ENCODE data around the gene HDAC8.
"Not testable (repeated sequence)": the region's sequence is repeated elsewhere in the genome, so short reads cannot be mapped to it uniquely, and the experiment has no call there.

The HDAC8 gene

GRCh38 chrX:72572248-72573157 is at the start of gene HDAC8:
Gene HDAC8 (minus strand): TSS chrX:72572843. CDS start chrX:72572761, 82 bp downstream.
- DNase-seq (ENCODE audit: low read depth) = peak; percentile 81

DNA sequence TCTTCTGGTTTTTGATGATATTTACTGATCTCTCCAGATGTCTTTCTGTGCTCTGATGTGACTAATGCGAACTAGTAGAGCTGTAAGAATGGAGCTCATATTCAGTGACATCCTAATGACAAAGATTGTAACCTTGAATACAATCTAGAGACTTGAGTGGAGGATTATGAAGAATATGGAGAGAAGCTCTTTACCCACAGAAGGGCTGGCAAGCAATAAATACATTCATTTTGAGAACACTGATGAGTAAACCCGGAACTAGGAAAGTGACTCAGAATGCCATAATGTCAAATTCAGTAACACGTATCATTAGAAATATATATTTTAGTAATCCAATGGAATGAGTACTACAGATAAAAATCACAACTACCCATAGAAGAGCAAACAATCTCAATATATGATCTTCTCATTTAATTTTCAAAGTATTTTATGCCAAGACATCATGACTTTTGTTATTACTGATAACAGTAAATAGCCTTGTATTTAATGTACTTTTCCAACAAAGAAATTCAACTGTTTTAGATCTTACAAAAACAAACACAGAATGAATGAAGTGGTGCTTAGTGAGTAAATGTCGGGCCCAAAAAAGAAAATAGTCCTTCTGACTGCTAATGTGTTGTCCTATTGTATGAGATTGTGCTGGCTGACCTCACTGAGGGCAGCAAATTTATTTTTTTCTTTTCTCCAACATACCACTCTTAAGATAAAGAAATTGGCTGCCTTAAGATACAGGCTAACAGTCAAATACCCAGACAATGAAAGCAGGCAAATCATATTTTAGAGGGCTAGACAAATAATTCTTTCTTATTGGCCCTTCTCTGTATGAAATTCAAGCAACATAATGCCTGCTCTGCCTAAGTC is 49.2 kb upstream of the HDAC8 start:
- peak; percentile 52 for DNase-seq (ENCODE audit: low read depth)

DNA sequence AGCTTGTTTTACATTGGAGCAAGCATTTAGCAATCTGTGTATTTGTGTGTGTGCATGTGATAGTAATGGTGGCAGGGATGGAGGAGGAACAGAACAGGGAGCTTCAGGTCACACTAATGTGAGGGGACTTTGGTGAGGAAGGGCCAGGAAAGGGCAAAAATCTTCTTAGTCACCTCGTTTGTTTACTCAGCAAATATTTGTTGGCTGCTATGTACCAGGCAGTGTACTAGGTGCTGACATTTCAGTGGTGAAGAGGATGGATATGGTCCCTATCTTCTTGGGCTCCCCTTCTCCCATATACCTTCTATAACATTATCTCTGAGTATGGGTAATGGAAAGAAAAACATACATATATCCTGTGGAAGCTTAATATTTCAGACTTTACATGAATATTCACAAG is 48.5 kb upstream of the HDAC8 start:
- DNase-seq (ENCODE audit: low read depth) = peak; percentile 1

DNA sequence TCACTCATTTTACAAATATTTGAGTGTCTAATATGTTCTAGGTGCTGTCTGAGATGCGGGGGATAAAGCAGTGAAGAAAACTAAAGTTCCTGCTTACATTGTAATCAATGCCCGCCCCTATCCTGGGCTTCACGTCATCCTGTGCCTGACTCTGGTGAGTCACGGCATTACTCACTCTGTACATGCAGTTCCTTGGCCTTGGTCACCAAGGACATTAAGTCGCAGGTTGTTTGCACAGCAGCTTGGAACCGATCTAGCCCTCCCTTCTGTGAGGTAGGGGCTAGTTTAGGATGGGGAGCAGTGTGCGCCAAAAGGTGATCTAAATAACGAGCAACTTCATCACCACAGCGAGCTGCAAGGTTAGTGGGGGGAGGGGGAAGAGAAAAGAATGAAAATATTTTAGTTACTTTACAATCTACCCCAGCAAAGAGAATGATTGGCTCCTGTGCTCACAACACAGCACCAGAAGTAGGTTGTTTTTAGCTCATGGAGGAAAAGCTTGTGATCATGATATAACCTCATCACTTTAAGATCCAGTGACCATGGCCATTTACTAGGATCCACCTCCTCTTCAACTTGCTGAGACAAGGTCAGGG is 48.0 kb upstream of the HDAC8 start:
- DNase-seq (ENCODE audit: low read depth) = peak; percentile 79

DNA sequence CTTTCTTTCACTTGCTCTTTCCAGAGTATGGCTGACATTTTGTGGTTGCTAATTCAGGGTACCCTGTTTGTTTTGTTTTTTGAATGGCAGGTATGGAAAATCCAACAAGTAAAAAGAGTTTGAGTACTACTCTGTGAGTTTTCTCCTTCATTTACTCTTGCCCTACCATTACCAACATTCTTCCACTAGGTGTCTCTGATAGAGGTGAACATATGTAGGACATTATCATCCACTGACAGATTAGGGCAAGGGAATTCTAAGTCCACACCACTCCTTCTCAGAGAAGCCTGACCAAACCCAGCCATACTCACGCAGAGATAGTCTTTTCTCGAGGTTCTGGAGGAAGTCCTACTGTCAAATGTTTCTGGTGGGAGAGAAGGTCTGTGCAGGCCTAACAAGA is 36.7 kb upstream of the HDAC8 start:
- peak; percentile 1 for DNase-seq (ENCODE audit: low read depth)

- no peak for DNase-seq (ENCODE audit: low read depth)
These were observed 32.1 kb upstream of the HDAC8 start for GRCh38 chrX:72604705-72605104.

DNA sequence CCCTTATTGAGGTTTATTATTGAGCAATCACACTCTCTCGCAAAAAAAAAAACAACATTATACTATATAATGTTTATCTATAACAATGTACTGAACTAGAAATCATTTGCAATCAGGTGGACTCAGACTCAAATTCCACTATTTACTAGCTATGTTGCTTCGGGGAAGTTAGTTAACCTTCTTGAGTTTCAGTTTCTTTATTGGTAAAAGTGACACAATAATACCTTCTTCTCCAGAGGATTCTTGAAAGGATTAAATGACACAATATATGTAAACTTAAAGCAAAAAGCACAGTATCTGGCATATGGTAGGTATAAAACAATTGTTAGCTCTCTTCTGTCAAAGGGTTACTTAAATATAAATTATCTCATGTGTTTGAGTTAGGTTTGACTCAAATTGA is 31.5 kb upstream of the HDAC8 start:
- DNase-seq (ENCODE audit: low read depth) = no peak

GRCh38 chrX:72591038-72591437 is 18.4 kb upstream of the HDAC8 start:
- DNase-seq (ENCODE audit: low read depth) = not testable (repeated sequence)

- no peak for DNase-seq (ENCODE audit: low read depth)
These were observed 11.5 kb upstream of the HDAC8 start for GRCh38 chrX:72584163-72584562.

- DNase-seq (ENCODE audit: low read depth) = peak; percentile 1
These were observed 3.7 kb upstream of the HDAC8 start for GRCh38 chrX:72576141-72576894.

GRCh38 chrX:72573158-72573511 is 492 bp upstream of the HDAC8 start:
- DNase-seq (ENCODE audit: low read depth) = no peak

- DNase-seq (ENCODE audit: low read depth) = peak; percentile 23
These were observed 2.9 kb downstream of the HDAC8 start for GRCh38 chrX:72569786-72570185.

DNA sequence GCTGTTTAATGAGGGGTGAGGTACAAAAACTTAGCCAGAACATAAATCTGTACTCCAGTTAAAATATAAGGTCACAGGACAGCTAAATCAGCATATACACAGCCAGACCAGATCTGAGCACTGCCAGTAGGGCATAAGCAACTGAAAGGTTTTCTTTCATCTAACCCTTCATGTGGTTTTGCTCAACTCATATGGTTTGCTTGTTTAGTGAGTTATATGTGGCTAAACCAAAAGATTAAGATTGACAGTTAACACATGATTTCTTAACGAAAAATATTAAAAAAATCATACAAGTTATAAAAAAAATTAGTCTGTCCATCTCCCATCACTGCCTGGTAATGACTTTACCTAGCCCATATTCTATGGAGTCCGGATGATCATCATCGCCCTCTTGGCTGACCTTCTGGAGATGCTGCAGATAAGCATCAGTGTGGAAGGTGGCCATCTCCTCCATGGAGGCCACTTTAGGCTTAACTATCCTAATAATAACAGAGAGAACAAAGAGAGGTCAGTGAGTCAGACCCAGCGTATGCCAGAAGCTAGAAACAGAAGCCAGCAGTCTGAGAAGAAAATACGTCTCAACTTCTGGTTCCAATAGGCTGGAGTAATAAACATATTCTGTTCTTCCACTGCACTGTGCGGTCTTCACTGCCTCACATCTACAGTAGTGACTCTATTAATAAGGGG is 4.1 kb downstream of the HDAC8 start:
- peak; percentile 11 for DNase-seq (ENCODE audit: low read depth)

- DNase-seq (ENCODE audit: low read depth) = no peak
These were observed 6.2 kb downstream of the HDAC8 start for GRCh38 chrX:72566448-72566847.

GRCh38 chrX:72559655-72560054 is 13.0 kb downstream of the HDAC8 start:
- not testable (repeated sequence) for DNase-seq (ENCODE audit: low read depth)

DNA sequence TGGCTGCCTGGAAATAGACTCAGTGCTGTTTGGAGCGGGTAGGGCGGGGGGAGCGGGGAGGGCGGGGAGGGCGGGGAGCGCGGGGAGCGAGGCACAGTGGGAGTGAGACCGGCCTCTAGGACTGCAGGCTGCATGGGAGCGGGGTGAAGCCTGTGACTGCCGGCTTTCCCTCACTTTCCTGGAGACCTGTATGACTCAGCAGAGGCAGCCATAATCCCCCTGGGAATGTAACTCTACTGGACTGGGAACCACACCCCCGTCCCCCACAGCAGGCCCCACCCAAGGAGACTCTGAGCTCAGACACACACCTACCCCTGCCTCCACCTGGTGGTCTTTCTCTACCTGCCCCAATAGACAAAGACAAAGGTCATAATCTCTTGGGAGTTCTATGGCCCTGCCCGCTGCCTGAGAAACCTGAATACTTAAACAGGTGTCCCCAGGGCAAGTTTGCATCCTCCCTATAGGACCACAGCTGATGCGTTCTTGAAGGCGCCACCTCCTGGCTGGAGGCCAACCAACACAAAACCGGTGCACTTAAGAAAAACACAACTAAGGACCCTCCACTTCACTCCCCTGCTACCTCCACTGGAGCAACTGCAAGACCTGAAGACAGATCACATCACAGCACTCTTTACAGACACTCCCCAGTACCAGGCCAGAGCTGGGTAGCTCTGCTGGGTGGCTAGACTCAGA is 18.0 kb downstream of the HDAC8 start:
- DNase-seq (ENCODE audit: low read depth) = no peak

- not testable (repeated sequence) for DNase-seq (ENCODE audit: low read depth)
These were observed 20.2 kb downstream of the HDAC8 start for GRCh38 chrX:72552443-72552842.

- peak; percentile 24 for DNase-seq (ENCODE audit: low read depth)
These were observed 26.7 kb downstream of the HDAC8 start for GRCh38 chrX:72545990-72546389.

DNA sequence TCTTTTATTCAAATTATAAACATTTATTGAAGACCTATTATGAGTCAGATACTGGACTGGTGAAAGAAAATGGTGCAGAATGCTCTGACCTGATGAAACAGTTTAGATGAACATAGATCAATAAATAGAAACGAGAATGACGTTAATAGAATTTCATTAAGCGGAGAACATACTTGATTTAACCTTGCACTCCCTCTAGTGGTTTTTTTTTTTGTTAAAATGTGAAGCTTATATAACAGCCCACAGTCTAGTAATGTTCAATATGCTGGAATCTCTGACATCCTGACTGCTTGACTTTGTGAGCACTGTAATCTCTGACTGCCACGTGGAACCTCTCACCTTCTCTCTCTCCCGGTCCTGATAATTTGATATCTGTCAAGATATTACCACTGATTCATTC is 32.3 kb downstream of the HDAC8 start:
- DNase-seq (ENCODE audit: low read depth) = peak; percentile 43

- no peak for DNase-seq (ENCODE audit: low read depth)
These were observed 32.8 kb downstream of the HDAC8 start for GRCh38 chrX:72539822-72540221.

DNA sequence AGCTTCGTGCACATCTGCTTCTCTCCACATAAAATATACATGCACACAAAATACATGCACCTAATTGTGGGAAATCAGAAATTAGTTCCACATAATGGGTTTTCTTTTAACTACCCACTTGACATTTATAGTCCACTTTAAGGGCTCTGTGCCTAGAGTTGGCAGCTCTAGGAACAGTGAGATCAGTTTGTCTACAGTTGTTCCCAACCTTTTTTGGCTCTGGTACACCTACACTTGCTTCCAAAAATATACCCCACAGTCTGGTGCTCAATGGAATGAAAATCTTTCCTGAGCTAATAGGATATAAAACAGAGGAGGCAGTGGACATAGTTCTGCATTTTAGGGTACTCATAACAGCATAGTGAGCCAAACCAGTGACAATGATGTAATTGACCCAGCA is 36.1 kb downstream of the HDAC8 start:
- no peak for DNase-seq (ENCODE audit: low read depth)

Measured in EH (cell line).